ENCODE results near the gene DOCK9.

DNA sequence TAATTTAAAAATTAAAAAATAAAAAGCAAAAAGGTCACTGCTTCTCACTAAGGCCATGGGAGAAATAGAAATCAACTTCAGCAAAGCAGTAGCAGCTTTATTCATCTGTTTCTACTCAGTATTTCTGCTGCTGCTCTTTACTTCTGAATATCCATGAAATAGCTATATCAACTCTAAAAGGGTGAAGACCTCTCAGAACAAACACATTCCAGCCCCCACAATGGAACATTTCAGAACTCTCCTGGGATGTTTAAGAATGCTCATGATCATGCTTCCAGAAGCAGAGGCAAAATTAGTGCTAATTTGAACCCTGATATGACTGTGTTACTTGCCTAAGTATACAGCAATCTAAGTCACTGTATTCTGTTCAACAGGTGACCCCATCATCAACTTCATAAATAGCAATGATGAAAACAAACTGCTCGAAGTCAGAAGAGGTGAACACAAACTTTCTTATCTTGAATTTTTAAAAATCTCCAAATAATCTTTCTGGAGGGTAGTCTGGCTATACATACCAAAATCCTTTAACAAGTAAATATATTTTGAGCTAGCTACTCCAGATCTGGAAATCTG lies 29.6 kb upstream of the DOCK9 start:
- TF ChIP-seq POLR2A (IDR thresholded peaks at IDR 0.05; ENCODE audit: low read depth, low read length), result no peak
- no peak for TF ChIP-seq SPI1 (IDR thresholded peaks at IDR 0.05; ENCODE audit: low read depth, low read length)
- no peak for TF ChIP-seq TAF1 (IDR thresholded peaks at IDR 0.05; ENCODE audit: low read depth, low read length)
